Measurements from ENCODE around the gene OCIAD2. TPM values are rescaled to one million over a fixed set of nuclear protein-coding genes. Genes with fewer than 3 reads are reported as not detected.
"Not testable (repeated sequence)": the region's sequence is repeated elsewhere in the genome, so short reads cannot be mapped to it uniquely, and the experiment has no call there.

The OCIAD2 gene, protein sequence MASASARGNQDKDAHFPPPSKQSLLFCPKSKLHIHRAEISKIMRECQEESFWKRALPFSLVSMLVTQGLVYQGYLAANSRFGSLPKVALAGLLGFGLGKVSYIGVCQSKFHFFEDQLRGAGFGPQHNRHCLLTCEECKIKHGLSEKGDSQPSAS
- 247 and 261 TPM in 2 replicates for total RNA-seq (2014; rRNA removed; shearing (Covaris generic))
- 126 and 137 TPM in 2 replicates for polyA plus RNA-seq (2015; cell fraction: cytosol; rRNA removed)
- polyA plus RNA-seq (2015; cell fraction: nucleus; rRNA removed) = 40.9 and 51.7 TPM in 2 replicates

- DNase-seq (ENCODE audit: low read depth) = peak; percentile 61
Measured at GRCh38 chr4:48906206-48907173, at the start of gene OCIAD2. OCIAD2 (minus strand) TSS chr4:48906774; CDS start chr4:48904549, 2,225 bp downstream.

DNA sequence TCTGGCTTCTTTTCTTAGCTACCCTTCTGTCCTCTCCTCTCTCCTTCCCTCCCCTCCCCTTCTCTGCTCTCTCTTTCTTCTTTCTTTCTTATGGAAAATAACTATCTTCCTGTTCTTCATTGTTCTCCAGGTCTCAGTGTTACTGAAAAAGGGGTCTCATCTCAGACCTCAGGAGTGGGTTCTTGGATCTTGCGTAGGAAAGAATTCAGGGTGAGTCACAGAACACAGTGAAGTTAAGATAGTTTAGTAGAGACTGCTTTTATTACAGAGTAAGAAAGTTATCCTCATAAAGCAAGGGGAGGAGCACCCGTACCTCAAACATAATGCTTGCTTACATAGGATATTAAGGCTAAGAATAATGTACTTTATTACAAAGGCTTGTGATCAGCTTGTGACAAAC lies 47.7 kb upstream of the OCIAD2 start:
- DNase-seq (ENCODE audit: low read depth) = no peak

GRCh38 chr4:48949518-48950219 lies 43.1 kb upstream of the OCIAD2 start:
- DNase-seq (ENCODE audit: low read depth) = peak; percentile 68

DNA sequence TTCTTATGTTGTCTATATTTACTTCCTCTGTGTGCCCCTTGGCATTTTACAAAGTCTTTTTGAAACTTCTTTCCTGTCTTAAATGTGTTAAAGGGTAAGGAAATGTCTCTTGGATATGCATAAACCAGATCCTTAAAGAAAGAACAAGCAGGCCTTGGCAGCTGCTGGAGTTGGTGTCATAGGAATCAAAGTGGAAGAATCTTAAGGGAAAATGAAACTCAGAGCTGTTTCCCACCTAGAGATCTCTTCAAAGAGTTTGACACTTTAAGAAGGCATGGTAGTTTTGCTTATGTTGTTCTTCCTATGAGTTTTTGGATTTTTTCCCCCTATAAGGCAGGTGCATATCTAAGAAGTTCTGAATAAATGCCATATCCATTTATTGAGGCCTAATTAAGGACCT lies 42.5 kb upstream of the OCIAD2 start:
- no peak for DNase-seq (ENCODE audit: low read depth)

DNA sequence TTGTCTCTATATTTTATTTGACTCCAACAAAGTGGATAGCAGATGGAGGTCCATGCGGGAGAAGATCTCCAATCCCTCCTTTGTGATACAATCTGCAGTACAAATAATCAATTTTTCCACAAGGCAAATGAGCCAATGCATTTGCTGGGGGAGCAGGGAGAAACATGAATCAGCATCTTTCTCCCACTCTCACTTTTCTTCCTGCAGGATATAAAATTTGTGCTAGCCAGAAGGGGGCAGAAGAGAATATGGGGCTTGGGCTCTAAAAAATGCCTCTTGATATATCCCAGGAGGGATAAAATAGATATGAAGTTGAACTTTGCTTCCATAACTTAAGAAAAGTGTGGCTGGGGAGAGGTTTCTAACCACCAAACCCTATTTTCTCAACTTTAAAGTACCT lies 41.2 kb upstream of the OCIAD2 start:
- no peak for DNase-seq (ENCODE audit: low read depth)

GRCh38 chr4:48945981-48946380 lies 39.4 kb upstream of the OCIAD2 start:
- no peak for DNase-seq (ENCODE audit: low read depth)

DNA sequence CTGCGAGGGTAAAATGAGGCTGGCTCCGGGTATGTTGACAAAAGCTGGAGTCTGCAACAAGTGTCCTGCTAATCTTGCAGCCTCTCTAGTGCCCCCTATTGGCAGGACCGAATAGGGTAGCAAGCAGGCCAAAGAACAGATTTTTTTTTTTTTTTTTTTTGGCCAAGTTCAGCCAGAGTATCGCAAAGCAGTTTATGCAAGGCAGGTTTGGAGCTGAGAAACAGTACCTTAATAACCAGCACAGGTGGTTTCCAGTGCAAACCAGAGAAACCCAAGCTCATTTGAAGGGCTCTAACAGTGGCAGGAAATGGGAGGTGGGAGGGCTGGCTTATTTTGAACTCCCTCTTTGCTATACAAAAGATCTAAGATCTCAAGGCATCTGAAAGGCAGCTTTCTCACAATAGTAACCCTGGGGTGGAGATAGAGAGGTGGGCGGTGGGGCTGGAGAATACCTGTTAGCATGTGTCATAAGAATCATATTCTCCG lies 38.2 kb upstream of the OCIAD2 start:
- DNase-seq (ENCODE audit: low read depth) = no peak

DNA sequence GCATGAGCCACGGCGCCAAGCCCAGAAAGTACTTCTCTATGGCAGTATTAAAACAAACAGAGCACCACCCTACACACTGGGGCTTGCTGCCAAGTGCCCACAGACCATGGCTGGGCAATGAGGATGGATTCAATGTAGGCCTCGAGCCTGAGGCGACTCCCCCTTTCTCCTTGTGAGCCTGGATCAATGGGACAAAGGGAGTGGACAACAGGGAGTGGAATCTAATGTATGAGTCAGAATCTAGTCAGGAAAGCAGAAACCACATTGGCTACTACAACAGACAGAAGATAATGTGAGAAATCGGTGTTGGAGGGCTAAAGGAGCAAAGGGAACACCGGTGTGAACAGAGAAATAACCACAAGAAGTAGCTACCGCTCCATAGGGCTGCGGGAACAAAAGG lies 37.7 kb upstream of the OCIAD2 start:
- DNase-seq (ENCODE audit: low read depth) = peak; percentile 98

- peak; percentile 37 for DNase-seq (ENCODE audit: low read depth)
Measured at GRCh38 chr4:48943387-48943786, 36.8 kb upstream of the OCIAD2 start.

DNA sequence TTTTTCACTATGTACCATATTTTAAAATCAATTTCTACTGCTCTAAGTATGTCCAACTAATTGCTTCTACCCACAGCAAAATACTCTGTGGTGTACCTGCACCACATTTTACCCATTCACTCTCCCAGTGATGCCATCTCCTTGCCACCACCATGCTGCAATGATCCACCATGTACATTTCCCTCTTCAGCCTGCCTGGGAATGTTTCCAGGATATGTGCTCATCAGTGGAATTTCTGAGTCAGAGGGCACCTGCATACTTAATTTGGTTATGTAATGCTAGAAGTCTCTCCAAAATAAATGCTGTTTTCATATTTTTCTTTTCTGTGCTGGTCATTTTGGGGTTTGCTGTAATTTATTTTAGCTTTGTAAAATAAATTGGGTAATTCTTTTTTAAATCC lies 33.2 kb upstream of the OCIAD2 start:
- peak; percentile 91 for DNase-seq (ENCODE audit: low read depth)

DNA sequence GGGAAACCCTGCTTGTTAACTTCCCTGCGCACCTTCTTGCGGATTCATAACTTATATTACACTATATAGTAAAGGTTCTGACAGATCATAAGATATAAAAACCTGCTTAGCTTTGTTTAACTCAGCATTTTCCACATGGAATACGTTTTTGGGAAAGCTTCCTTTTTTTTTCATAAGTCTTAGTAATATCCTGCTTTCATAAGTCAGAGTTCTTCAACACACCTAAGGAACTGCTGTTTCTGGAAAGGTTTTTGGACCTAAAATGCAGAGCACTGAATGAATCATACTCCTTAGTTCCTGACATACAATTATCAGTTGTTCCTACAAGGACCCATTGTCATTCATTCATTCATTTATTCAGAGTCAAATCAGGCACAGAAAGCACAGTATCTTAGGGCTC lies 32.3 kb upstream of the OCIAD2 start:
- peak; percentile 60 for DNase-seq (ENCODE audit: low read depth)

- no peak for DNase-seq (ENCODE audit: low read depth)
Measured at GRCh38 chr4:48937033-48937432, 30.5 kb upstream of the OCIAD2 start.

- no peak for DNase-seq (ENCODE audit: low read depth)
Measured at GRCh38 chr4:48931459-48931858, 24.9 kb upstream of the OCIAD2 start.

DNA sequence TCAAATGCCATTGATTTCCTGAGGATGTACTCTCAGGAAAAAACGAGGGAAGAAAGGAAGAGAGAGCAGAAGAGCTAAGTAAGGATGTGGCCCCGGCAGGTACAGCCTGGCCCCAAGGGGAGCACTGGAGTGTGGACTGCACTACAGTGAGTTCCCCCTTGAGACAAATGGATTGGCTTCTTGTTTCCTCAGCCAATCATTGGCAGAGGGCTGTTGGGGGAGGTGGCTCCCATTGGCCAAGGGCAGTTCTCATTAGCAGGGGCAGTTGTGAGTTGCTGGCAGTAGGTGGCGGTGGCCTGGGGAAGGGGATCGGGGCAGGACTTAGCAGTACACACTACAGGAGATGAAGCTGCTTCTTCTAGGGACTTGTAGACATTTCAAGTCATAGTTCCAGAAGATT lies 24.1 kb upstream of the OCIAD2 start:
- DNase-seq (ENCODE audit: low read depth) = no peak

DNA sequence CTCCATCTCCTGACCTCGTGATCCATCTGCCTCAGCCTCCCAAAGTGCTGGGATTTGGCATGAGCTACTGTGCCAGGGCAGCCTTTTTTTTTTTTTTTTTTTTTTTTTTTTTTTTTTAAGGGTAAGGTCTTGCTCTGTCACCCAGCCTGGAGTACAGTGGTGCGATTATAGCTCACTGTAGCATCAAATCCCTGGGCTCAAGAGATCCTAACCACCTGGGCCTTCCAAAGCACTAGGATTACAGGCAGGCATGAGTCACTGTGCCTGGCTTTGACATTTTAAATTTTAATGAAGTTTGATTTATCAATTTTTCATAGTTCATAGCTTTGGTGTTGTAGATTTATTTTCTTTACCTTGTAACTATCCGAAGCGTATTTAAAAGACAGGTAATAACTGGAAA lies 17.8 kb upstream of the OCIAD2 start:
- DNase-seq (ENCODE audit: low read depth) = no peak

- DNase-seq (ENCODE audit: low read depth) = not testable (repeated sequence)
Measured at GRCh38 chr4:48923065-48923464, 16.5 kb upstream of the OCIAD2 start.

DNA sequence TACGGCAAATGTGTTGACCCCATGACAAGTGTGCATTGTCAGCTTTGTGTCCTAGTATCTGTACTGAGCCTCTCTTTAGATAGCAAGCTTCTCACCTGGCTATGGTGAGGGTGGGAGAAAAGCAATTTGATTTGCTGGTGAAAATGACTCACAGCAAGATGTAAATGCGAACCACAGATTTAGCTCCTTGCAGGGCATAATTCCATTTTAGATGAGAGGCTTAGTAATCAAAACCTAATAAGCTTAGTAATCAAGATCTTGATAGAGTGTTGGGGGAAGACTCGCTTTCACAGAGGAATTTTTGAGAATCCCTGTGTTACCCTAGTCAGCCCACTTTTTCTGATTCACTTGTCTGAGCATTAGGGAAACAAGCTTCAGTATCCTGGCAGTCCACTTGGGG lies 7.7 kb upstream of the OCIAD2 start:
- DNase-seq (ENCODE audit: low read depth) = no peak

GRCh38 chr4:48913346-48913745 lies 6.8 kb upstream of the OCIAD2 start:
- peak; percentile 97 for DNase-seq (ENCODE audit: low read depth)

- no peak for DNase-seq (ENCODE audit: low read depth)
Measured at GRCh38 chr4:48912349-48912748, 5.8 kb upstream of the OCIAD2 start.

DNA sequence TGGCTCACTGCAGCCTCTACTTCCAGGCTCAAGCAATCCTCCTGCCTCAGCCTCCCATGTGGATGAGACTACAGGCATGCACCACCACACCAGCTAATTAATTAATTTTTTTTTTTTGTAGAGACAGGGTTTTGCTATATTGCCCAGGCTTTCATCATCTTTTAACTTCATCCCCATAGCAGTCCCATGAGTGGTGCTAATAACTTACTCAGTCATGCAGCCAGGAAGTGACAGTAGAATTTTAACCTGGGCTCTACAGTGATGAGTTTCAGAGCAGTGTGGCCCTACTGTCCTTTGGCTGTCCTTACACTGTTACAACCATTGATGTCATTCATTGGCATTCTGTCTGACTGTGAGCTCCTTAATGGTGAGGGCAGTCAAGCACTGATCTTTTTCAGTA lies 3.9 kb upstream of the OCIAD2 start:
- peak; percentile 19 for DNase-seq (ENCODE audit: low read depth)

DNA sequence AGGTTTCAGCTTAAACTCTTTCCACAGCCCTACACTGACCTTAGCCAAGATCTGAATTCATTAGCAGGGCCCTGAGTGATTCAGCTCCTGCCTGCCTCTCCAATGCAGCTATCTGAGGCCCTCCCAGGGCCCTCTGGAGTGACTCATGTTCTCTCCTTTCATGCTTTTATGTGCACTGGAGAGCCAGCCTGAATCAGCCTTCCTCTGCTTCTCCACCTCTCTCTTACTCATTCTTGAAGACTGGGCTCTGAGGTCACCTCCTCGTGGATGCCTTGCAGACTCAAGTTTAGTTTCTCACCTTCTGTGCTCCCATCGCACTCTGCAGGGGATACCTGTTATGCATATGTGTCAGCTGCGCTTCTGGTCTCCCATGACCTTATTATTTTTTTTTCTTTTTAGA lies 3.1 kb upstream of the OCIAD2 start:
- DNase-seq (ENCODE audit: low read depth) = peak; percentile 100

DNA sequence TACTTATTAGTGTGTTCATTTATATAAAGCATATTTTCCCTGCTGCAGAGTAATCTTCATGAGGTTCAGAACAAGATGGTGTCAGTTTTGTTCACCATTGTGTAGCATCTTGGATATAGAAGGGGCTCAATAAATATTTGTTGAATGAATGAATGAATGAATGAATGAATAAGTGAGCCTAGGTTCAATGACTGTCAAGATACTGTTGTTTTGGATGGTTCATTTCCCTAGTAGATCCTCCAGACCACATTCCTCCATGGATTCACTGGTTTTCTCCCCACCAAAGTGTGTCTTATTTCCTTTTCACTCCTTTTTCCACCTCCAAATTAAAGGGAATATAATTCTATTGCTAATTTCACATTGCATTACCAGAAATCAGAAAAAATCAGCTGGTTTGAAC lies 2.1 kb upstream of the OCIAD2 start:
- DNase-seq (ENCODE audit: low read depth) = no peak

Data from HT1080 (cell line).